ENCODE data around the gene TBC1D19.

Gene TBC1D19

DNA sequence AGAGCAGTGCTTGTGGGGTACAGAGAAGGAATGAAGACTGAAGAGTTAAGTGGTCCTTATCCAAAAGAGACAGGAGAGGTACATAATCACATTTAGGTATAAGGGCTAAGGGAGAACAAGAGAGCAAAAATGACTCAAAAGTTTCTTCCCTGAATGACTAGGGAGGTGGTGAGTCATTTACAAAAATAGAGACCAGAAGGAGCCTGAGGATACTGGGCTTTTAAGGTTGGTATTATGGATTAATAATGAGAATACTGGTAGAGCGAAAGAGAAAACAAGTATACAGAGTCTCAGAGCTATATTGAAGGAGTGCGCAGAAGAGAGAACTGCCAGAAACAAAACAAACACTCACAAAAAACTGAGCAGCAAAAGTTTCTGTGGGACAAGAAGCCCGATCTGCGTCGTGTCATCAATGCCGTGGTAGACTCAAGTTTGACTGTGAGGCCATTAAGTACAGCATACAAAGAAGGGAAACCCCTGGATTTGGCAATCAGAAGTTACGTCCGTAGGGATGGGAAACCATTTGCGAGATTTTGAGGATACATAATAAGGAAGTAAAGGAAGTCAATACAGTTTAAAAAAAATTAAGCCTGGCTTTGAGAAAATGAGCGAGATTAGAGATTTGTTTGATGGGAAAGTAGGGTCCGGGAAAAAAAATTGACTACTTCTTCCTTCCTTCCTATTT lies 147.6 kb downstream of the TBC1D19 start:
- TF ChIP-seq CTCF (IDR thresholded peaks at IDR 0.05; ENCODE audit: low read depth, low read length) = no peak
- no peak for DNase-seq (ENCODE audit: low read depth, low spot score)
- no peak overlapping the region for H3K4me3 ChIP-seq (ENCODE audit: low read depth, low read length)
- in situ Hi-C loops (cut with HindIII; ENCODE audit: low sequenced_read_pairs) = no loop called here

DNA sequence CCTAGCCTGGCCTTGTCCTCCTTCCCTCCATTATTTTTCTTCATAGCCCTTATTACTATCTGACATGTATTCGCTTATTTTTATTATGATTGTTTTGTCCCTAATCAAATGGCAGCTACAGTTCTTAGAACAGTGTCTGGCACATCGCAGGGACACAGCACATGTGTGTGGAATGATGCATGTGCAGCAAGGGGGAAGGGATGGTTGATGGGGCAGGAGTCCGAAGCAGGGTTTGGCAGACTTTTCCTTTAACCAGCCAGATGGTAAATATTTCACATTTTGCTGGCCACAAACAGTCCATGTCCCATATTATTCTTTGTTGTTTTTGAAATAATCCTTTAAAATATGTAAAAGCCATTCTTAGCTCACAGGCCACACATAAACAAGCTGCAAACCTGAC lies 148.5 kb downstream of the TBC1D19 start:
- no peak for TF ChIP-seq CTCF (IDR thresholded peaks at IDR 0.05; ENCODE audit: low read depth, low read length)
- in situ Hi-C loops (cut with HindIII; ENCODE audit: low sequenced_read_pairs) = no loop called here
- no peak overlapping the region for H3K4me3 ChIP-seq (ENCODE audit: low read depth, low read length)
- no peak for DNase-seq (ENCODE audit: low read depth, low spot score)

DNA sequence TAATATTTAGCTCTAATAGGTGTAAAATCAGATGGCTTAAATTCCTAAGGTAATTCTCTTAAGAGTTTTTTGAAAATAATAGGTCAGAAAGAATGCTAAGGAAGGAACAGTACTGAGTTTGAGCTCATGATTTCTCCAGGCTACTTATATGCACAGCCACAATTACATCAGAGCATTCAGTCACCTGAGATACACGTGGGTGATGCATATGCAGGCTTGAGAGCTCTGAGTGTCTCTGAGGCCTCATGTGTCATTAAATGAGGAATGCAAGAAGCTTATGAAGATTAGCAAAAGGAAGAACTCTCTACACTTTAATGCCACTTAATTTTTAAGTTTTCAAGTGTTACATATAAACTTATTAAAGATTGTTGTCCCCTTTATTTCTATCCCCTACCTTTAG lies 152.7 kb downstream of the TBC1D19 start:
- no peak for DNase-seq (ENCODE audit: low read depth, low spot score)
- no peak for TF ChIP-seq CTCF (IDR thresholded peaks at IDR 0.05; ENCODE audit: low read depth, low read length)
- no peak overlapping the region for H3K4me3 ChIP-seq (ENCODE audit: low read depth, low read length)
- in situ Hi-C loops (cut with HindIII; ENCODE audit: low sequenced_read_pairs) = no loop called here

- in situ Hi-C loops (cut with HindIII; ENCODE audit: low sequenced_read_pairs) = no loop called here
- TF ChIP-seq CTCF (IDR thresholded peaks at IDR 0.05; ENCODE audit: low read depth, low read length) = no peak
- no peak for DNase-seq (ENCODE audit: low read depth, low spot score)
- H3K4me3 ChIP-seq (ENCODE audit: low read depth, low read length) = no peak overlapping the region
Observed at GRCh38 chr4:26737385-26737784, 153.5 kb downstream of the TBC1D19 start.

GRCh38 chr4:26741491-26741871 lies 157.6 kb downstream of the TBC1D19 start:
- no peak for DNase-seq (ENCODE audit: low read depth, low spot score)
- H3K4me3 ChIP-seq (ENCODE audit: low read depth, low read length) = no peak overlapping the region
- no peak for TF ChIP-seq CTCF (IDR thresholded peaks at IDR 0.05; ENCODE audit: low read depth, low read length)
- in situ Hi-C loops (cut with HindIII; ENCODE audit: low sequenced_read_pairs) = no loop called here

- DNase-seq (ENCODE audit: low read depth, low spot score) = no peak
- in situ Hi-C loops (cut with HindIII; ENCODE audit: low sequenced_read_pairs) = no loop called here
- no peak for TF ChIP-seq CTCF (IDR thresholded peaks at IDR 0.05; ENCODE audit: low read depth, low read length)
Observed at GRCh38 chr4:26746802-26747213, 162.9 kb downstream of the TBC1D19 start.

More at GRCh38 chr4:26746802-26747213, 162.9 kb downstream of the TBC1D19 start:
- H3K4me3 ChIP-seq (ENCODE audit: low read depth, low read length) = no peak overlapping the region

Measured in astrocyte of the spinal cord (primary cell).